Fibroblast of skin of left biceps (primary cell): ENCODE measurements around the gene SKOR2.
"Not testable (repeated sequence)": the region's sequence is repeated elsewhere in the genome, so short reads cannot be mapped to it uniquely, and the experiment has no call there.

Source experiments
- DNase-seq, 2 experiments: peaks; one replicate each; pipeline ENCODE4 v3.0.0-alpha.2; 2013; ENCODE audit warnings: low read depth in 2 of 2

SKOR2 gene

DNA sequence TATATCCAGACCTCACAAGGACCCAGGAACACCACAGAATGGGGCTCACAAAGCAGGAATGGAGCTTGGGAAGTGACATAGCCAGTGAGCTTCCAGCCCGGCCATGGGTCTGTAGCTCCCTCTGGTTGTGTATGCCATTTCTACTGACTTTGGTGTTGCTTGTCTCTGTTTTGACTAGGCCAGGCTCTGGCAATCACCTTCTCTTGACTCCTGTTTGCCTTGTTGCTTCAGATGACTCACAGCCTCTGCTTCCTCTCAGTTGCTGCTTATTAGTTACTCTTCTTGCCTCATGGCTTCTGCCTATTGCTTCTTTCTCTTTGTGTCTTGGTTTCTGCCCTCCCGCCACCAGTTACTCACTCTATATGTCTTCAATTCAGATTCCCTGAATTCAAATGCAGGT is 59.5 kb downstream of the SKOR2 start:
- no peak for DNase-seq

DNA sequence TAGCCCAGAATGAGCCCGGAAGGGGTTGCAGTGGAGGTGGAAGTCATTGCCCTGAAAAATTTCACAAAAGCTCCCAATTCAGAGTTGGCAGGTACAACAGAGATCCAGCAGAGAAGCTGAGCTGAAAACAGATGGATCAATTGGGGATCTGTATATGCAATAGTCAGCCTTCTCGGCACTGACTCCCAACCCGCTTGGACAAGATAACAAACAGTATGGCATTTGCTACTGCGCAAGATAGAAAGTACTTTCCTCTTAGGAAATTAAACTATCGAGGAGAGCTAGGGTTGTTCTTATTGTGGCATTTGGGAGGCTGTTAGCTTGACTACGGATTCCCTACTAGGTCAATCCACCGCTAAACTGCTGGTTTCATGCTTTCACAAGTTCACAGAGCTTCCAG is 63.7 kb downstream of the SKOR2 start:
- DNase-seq: no peak

DNA sequence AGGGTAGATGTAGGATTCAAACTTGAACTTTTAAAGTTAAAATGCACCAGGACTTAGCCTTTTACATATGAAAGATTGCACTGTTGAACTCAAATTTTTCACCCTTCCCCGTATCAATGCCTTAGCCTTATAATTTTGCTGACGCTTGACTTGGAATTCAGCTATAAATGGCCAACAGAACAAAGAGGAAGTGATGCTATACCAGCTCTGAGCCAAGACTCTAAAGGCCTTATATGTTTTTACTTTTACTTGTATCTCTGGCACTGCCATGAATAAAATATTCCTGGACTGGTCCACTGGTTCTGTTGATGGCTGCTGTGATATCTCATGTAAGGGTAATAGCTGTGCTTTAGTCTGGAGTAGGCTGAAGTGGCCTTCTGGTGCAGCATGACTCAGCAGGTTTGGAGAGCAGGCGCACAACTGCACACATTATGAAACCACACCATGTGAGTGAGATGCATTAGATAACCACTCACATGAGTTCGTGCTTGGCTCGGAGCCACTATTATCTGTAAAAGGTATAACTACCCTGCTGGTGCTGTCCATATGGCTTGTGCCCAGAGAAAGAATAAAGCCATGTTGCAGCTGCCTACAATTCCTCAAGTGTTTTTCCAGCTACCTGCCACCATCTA is 66.9 kb downstream of the SKOR2 start:
- no peak for DNase-seq

DNA sequence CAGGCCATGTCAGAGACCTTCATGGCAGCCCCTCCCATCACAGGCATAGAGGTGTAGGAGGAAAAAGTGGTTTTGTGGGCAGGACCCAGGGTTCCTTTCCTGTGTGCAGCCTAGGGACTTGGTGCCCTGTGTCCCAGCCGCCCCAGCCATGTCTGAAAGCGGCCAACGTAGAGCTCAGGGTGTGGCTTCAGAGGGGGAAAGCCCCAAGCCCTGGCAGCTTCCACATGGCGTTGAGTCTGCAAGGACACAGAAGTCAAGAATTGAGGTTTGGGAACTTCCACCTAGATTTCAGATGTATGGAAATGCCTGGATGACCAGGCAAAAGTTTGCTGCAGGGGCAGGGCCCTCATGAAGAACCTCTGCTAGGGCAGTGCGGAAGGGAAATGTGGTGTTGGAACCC is 69.3 kb downstream of the SKOR2 start:
- not testable (repeated sequence) for DNase-seq

DNA sequence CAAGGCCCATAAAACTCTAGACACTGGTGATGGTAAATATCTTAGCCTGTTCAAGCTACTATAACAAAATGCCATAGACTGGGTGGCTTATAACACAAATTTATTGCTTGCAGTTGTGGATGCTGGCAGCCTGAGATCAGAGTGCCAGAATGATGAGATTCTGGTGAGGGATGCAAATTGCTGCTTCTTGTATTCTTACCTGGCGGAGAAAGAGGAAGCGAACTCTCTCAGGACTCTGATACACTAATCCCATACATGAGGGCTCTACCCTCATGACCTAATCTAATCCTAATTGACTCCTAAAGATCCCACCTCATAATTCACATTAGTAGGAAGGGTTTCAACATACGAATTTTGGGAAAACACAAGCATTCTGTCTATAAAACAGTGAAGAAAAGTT is 70.7 kb downstream of the SKOR2 start:
- DNase-seq: no peak

DNA sequence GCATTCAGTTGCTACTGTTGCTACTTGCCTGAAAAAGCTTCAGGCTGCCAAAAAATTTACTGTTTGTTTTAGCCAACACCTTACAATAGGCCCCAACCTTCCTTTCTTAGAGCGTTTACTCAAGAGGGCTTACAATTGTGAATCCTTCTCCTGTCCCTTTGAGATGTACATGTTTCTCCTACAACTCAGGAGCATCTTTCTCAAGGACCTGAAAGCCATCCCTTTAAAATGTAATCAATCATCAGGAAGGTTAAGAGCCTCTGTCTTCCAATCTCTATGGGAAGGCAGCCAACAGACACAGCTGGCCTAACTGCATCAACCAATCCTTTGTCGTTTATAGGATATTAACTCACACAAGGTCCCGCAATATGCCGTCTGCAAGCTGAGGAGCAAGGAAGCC is 71.9 kb downstream of the SKOR2 start:
- DNase-seq: no peak

DNA sequence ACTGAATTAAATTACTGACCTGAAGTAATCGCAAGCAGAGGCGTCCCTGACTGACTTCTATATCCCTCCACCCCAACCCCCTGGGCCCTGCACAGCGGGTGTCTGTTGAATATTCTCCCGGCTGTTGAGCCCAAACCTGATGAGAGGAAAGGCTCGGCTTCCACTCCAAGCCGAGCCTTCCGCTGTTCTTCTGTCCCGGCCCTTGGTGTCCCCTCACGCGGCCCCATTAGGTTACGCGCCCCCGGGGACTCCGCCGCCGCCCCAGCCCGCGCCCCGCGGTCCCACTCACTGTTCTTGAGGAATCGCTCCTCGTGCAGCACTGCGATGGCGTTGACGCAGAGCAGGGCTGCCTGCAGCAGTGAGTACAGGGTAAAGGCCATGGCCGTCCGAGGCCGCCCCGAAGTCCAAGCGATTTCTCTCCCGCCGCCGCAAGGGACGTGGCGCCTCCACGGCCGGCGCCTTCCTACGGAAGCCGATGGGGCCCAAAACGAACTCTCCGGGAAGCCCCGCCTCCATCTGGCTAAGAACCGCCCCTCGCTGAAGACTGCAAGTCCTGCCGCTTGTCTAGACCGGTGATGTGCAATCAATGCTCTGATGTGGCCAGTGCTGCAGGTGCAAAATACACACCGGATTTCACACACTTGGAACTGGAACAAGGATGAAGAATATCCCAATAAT is 75.4 kb downstream of the SKOR2 start, which contains the start of gene IER3IP1:
Gene IER3IP1, minus strand, starts transcription at position 467 of the 678 bp plus-strand sequence. Its CDS starts 87 bp downstream, at position 380.
- DNase-seq: peak; percentile 81 to 86

DNA sequence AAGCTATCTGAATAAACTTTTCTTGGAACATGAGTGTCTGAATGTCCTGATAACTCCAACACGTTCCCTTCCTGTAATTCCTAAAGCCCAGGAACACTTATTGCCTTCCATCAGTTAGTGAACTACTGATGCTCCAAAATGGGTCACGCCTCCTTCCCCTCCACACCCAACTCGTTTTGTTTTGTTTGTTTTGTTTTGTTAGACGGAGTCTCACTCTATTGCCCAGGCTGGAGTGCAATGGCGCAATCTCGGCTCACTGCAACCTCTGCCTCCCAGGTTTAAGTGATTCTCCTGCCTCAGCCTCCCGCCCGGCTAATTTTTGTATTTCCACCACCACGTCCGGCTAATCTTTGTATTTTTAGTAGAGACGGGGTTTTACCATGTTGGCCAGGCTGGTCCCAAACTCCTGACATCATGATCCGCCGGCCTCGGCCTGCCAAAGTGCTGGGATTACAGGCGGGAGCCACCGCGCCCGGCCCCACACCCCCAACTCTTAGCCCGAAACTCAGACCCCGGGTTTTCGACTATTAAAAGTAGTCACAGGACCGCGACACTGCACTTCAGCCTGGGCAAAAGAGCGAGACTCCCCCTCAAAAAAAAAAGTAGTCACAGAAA is 76.1 kb downstream of the SKOR2 start:
- DNase-seq: no peak

DNA sequence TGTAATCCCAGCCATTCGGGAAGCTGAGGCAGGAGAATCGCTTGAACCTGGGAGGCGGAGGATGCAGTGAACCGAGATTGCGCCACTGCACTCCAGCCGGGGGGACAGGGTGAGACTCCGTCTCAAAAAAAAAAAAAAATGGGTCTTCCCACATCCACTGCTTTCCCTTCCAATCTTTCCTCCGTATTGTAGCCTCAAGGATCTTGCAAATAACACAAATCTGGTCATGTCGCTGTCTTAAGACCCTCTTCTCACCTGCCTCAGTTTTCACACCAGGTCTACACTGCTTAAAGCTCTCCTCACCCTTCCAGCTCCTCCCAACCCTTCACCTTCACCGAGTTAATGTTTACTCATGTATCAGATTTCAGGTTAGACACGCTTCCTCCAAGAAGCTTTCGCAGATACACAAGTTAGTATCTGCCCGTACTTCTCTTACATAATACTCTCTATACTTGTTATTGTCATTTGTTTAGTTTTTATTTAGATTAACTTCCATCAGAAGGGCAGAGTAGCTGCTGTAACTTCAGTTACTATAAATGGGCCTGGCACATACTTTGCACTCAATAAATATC is 76.8 kb downstream of the SKOR2 start:
- DNase-seq: no peak

DNA sequence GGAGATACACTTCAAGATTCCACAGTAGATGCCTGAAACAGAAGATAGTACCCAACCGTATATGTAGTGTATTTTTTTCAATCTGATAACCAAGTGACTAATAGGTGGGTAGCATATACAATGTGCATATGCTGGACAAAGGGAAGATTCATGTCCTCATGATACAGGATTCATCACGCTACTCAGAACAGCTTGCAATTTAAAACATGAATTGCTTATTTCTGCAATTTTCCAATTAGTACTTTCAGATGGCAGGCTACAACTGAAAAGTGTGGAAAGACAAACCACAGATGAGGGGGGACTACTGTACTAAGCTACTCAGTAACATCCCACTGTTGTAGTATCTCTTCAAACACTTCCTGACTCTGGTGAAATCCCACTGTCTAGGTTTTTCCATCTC is 79.0 kb downstream of the SKOR2 start:
- no peak for DNase-seq

DNA sequence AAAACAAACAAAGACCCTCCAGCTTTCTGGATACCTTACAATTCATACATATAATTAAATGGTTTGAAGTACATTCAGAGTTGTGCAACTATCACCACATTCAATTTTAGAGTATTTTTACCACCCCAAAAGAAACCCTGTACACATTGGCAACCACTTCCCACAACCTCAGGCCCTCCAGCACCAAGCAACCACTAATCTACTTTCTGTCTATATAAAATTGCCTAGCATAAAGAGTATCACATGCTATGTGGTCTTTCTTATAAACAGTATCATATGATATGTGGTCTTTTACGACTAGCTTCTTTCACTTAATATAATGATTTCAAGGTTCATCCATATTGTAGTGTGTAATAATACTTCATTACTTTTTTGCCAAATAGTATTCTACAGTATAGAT is 82.5 kb downstream of the SKOR2 start:
- no peak for DNase-seq

DNA sequence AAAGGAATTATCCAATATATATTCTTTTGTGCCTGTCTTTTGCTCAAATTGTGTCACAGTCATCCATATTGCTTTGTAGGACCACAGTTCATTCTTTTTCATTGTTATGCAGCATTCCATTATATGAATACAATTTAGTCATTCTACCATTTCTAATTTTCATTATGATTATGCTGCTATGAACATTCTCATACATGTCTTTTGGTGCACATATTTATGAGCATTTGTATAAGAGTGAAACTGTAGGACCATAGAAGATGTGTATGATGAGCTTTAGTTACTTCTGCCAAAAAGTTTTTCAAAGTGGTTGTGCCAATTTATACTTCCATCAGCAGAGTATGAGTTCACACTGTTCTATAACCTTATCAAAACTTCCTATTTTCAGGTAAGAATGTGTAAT is 83.0 kb downstream of the SKOR2 start:
- DNase-seq: no peak

DNA sequence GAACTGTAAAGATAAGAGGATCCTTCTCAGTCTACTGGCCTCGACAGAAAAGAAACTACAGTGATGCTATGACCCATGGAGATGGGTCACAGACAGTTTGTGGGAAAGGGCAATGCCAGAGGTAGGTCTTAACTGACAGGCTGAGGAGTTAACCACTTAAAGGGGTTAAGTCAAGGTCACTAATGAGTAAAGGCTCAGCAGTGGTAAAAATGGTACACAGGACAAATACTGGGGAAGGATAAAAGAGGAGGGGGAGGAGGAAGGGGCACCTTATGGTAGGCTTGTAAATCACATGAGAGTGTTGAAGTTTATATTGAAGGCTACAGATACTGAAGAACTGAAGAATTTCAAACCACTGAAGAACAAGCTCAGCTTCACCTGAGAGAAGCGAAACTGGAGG is 85.2 kb downstream of the SKOR2 start:
- DNase-seq: no peak

DNA sequence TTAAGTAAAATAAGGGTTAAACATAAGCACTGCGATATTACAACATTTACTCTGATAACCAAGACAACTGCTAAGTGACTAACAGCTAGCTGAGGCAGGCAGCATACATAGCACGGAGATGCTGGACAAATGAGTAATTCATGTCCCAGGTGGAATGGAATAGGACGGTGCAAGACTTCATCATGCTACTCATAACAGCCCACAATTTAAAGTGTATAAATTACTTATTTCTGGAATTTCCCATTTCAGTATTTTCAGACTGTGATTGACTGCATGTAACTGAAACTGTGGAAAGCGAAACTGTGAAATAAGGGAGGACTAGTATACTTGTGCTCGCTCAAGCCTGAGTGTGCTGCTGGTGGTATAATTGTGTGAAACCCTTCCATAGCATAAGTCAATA is 88.2 kb downstream of the SKOR2 start:
- no peak for DNase-seq

DNA sequence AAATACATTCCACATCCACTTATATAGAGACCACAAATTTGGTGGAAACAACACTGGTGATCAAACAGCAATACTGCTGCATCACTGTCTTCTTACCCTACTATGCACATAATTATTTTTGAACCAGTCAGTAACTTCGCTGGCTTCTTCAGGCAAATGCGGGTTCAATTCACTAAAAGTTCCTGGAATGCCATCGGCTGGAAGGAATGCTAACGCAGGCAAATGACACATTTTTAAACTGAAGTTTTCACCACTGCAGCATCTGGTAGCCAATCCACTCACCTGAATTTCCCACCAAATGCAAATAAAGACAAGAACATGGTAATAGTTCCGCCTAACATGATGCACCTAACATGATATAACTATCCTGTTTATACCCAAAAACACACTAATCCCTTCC is 91.2 kb downstream of the SKOR2 start:
- DNase-seq: no peak

DNA sequence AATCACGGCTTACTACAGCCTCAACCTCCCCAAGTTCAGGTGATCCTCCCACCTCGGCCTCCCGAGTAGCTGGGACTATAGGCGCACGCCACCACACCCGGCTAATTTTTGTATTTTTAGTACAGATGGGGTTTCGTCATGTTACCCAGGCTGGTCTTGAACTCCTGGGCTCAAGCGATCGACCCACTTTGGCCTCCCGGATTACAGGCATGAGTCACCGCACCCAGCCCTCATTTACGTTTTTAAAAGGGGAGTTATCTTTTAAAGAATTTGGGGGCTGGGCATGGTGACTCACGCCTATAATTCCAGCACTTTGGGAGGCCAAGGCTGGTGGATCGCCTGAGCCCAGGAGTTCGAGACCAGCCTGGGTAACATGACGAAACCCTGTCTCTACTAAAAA is 93.1 kb downstream of the SKOR2 start:
- not testable (repeated sequence) for DNase-seq
